Superior temporal gyrus (tissue), 1 donor: ENCODE results near the gene TTL.
"Not testable (repeated sequence)": the region's sequence is repeated elsewhere in the genome, so short reads cannot be mapped to it uniquely, and the experiment has no call there.

Experiments used
- DNase-seq: peaks from one replicate; pipeline ENCODE4 v3.0.0-alpha.2; 2016; ENCODE audit errors: extremely low spot score

TTL gene

DNA sequence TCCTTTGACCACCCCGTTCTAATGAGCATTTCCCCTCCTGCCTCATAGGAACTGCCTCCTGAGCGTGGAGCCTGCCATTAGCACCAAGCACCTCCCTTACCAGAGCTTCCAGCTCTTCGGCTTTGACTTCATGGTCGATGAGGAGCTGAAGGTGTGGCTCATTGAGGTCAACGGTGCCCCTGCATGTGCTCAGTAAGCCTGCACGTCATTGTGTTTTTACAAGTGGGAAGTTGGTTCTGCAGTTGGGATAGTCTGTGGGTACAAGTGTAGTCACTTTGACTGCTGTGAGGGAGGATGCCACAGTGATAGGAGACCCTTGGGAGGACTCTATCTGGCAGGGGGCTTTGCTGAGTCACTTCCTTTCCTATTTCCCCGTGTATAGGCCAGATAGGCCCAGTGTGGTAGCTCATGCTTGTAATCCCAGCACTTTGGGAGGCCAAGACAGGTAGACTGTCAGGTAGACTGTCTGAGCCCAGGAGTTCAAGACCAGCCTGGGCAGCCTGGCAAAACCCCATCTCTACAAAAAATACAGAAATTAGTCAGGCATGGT is 38.4 kb downstream of the TTL start:
- DNase-seq: no peak

DNA sequence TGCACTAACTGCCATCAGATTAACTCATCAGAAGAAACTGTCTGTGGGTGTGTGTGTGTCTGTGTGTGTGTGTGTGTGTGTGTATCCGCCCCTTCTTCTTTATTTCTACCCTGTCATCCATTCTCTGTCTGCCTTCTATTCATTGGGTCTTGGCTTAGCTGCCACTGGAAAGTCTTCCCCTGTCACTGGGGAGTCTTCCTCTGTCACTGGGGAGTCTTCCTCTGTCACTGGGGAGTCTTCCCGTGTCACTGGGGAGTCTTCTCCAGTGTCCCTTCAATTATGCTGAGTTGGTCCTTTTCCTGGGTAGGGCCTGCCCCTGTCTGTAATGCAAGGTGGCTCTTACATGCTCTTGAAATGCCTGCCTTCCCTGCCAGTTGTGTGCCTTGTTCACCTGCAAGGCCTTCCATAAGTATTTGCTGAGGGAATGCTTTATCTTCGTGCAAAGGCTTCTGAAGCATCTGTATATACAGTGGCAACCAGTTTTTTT is 41.4 kb downstream of the TTL start:
- DNase-seq: no peak

DNA sequence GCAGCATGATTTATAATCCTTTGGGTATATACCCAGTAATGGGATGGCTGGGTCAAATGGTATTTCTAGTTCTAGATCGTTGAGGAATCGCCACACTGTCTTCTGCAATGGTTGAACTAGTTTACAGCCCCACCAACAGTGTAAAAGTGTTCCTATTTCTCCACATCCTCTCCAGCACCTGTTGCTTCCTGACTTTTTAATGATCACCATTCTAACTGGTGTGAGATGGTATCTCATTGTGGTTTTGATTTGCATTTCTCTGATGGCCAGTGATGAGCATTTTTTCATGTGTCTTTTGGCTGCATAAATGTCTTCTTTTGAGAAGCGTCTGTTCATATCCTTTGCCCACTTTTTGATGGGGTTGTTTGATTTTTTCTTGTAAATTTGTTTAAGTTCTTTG is 42.3 kb downstream of the TTL start:
- DNase-seq: not testable (repeated sequence)

DNA sequence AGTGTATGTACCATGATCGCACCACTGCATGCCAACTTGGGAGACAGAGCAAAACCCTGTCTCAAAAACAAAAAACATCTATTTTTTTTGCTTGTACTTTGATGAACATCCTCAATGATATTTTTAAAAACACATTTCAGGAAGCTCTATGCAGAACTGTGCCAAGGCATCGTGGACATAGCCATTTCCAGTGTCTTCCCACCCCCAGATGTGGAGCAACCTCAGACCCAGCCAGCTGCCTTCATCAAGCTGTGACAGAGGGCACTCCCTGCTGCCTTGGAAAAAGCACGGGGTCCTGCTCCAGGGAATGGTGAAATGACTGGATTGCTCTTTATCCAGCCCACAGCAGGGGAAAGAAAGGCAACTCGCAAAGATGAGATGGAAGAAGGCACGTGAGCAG is 46.6 kb downstream of the TTL start:
- DNase-seq: no peak

DNA sequence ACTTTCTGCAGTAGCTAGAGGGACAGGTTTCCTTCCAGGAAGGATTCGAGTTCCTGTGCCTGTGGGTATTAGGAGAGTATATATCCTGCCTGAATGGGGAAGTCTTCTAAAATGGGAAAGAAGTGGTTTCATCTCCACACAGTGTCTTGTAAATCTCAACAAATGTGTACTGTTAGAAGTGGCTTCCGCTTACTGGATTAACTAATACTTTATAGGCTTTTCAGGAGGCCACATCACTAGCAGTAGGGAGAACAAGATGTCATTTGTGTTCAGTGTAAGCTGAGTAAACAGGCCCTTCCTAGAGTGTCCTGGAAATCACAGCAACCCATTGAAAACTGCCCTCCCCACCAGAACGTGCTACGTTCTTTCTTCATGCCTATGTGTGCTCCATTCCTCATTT is 47.8 kb downstream of the TTL start:
- peak; percentile 67 for DNase-seq

DNA sequence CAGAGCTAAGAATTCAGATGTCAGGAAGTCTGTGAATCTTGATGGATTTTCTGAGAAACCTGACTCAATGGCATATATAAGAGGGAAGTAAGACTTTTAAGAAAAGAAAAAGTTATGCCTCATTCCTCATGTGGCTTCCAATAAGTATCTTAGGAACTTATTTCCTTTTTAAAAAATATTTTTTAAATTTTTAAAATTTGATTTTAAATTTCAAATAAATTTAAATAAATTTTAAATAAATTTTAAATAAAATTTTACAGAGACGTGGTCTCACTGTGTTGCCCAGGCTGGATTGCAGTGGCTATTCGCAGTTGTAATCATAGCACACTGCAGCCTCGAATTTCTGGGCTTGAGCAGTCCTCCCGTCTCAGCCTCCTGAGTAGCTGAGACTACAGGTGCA is 48.8 kb downstream of the TTL start:
- no peak for DNase-seq

DNA sequence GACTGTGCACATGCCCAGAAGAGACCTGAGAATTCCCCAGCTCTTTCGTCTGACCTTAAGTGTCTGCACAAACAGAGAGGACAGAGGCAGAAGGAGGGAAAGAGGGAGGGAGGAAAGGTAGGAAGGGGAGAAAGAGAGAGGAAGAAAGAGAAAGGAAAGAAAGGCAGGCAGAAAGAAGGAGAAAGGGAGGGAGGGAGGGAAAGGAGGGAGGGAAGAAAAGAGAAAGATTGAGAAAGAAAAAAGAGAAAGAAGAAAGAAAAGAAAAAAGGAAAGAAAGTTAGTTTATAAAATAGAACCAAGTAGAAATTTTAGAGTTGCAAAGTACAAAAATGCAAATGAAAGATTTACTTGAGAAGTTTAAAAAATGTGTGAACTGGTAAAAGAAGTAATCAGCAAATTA is 52.9 kb downstream of the TTL start:
- no peak for DNase-seq

DNA sequence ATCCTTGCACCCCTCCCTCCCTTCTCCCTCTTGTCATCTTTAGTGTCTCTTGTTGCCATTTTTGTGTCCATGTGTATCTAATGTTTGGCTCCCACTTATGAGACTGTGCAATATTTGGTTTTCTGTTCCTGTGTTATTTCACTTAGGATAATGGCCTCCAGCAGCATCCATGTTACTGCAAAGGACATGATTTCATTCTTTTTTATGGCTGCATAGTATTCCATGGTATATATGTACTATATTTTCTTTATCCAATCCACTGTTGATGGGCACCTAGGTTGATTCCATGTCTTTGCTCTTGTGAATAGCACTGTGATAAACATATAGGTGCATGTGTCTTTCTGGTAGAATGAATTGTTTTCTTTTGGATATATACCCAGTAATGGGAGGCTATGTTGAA is 54.7 kb downstream of the TTL start:
- not testable (repeated sequence) for DNase-seq

DNA sequence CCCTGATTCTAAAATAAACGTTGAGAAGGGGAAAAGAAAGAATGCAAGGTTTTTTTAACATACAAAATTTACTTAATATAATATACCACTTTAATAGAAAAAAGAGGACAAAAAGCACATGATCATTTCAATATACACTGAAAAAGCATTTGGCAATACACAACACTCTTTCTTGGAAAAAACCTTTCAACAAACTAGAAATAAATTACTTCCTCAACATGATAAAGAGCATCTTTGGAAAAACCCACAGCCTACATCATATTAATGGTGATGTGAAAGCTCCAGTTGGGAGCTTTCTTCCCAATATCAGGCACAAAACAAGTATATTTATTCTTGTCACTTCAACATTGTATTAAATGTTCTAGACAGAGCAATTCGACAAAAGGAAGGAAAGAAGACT is 57.4 kb downstream of the TTL start:
- no peak for DNase-seq

DNA sequence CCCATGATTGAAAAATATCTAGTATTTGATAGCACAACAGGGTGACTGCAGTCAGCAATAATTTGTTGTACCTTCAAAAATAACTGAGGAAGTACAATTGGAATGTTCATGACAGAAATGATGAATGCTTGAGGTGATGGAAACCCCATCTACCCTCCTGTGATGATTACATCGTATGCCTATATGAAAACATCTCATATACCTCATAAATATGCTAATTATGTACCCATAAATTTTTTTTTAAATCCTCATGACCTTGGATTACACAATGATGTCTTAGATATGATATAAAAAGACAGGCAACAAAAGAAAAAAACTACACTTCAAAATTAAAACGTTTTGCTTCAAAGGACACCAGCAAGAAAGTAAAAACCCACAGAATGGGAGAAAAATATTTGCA is 59.0 kb downstream of the TTL start:
- peak; percentile 21 for DNase-seq

DNA sequence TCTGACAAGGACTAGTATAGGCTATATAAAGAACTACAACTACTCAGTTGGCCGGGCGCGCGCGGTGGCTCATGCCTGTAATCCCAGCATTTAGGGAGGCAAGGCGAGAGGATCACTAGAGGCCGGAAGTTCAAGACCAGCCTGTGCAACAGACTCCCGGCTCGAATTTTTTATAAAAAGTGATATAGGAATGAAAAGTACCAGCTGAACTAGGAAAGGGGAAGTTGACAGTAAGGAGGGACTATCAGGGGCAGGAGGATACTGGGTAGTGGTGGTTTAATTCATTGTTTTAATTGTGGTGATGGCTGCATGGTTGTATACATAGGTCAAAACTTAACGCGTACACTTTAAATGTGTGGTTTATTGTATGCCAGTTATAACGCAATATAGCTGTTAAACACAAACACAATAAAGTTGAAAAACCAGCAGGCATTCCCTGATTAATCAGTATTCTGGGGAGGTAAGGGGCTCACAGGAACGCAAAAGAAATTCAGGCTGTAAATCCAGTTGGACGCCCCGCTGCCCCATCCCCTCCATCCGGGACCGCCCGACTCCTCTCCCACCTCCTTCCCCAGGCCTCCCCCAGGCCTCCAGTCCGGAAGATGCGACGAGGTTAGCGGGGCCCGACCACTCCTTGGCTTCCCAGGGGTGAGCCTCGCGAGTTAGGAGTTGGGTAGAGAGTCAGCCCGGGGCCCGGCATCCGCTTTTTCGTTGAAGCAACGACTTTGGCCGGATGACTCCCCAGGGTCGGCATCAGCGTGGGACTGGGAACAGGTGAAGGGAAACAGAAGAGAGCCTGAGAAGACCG is 59.6 kb downstream of the TTL start:
- DNase-seq: peak; percentile 95

DNA sequence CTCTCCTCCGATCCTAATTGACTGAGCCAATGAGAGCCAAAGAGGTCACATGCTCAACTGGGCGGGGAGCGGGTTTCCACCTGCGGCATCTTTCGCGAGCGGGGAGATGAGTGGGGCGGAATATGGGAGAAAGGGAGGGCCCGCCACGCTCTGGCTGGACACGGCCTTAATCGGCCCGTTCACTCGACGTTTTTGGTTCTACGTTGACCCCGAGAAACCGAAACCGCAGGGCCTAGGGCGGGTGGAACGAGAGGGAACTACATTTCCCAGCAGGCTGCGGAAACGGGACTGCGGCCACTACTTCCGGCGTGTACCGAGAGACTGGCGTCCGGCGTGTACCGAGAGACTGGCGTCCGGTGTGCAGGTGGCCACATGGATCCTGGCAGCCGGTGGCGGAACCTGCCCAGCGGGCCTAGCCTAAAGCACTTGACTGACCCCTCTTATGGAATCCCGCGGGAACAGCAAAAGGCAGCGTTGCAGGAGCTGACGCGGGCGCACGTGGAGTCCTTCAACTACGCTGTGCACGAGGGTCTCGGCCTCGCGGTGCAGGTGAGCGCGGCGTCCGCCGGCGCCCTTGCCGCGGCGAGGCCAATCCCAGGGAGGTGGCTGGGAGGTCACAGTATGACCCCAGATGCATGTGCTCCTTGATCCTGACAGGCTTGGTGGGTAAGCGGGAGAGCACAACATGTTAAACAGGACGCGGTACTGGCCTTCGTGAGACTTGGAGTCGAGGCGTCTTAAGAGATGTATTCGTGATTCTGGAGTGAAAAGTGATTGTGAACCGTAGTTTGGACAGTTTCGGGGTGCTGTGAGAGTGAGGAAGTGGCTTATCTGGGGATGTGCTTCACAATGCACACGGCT is 60.4 kb downstream of the TTL start, which contains the start of gene POLR1B:
Gene POLR1B (plus strand): TSS at position 343 of the 861 bp plus-strand sequence. CDS start 30 bp downstream, at position 373.
- DNase-seq: peak; percentile 92

DNA sequence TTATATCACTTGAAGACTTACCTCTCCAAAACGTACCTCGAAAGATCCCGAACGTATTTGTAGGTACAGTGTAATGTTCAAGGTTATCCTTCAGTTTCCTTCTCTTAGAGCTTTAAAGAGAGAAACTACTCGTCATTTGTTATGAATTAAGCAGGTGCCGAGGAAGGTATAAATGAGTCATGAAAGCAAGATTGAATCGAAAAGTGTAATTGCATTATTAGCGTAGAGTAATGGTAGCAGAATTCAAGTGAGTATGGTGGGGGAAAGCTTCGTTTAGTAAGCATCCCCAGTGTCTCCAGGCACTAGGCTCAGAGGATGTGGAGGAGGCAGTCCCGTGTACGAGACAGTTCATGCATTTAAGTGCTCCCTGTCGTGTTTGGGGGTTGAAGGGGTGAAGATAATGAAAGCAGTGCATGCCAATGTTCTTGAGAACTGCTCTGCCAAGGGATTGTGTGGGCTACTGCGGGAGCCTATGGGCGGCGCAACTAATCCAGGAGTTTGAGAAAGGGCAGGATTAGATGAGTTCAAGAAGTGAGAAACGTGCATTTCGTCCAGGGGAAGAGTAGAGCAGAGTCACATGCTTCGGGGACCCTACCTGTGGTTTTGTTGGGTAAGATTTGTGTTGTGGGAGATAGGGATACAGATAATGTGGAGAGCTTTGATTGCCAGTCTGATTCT is 61.2 kb downstream of the TTL start:
- no peak for DNase-seq

DNA sequence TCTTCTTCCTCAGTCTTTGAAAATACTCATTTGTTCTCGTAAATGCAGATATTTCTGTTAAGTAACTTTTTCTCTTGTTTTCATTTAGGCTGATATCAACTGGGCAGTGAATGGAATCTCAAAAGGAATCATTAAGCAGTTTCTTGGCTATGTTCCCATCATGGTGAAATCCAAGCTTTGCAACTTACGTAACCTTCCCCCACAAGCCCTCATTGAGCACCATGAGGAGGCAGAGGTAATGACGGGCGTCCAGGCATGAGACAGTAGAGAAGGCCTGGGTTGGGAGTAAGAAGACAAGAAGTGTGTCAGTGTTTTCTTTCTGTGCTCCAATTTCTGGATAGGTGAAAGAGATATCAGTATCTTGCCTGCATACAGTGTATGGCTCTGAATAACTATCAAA is 65.4 kb downstream of the TTL start:
- no peak for DNase-seq

DNA sequence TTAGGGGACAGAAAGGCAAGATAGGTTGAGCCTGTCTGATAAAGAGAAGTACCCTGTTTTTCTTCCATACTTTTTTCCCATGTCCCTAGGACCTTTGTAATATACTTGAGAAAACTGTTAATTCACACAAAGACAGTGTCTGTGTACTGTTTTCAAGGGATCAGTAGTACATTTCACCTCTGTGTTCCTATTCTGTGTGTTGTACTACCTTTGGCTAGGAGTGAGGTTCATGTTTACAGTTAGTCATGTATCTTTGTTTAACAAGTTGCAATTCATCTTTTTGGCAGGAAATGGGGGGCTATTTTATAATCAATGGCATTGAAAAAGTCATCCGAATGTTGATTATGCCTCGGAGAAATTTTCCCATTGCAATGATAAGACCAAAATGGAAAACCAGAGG is 67.0 kb downstream of the TTL start:
- no peak for DNase-seq

DNA sequence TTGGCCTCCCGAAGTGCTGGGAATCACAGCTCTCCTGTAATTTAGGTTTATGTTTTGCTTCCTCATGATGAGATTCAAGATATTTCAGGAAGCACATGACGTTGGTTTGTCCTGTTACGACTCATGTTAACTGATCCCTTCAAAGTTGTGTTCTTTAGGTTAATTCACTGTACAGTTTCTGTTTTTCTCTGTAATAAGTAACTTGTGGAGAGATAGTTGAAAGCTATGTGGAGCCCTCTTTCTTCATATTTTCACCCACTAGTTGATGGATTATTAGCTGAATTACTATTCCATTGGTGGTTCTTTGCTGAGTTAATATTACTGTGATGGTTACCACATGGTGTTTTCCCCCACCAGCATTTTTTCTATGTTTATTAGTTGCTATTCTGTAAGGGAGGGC is 84.1 kb downstream of the TTL start:
- DNase-seq: no peak

DNA sequence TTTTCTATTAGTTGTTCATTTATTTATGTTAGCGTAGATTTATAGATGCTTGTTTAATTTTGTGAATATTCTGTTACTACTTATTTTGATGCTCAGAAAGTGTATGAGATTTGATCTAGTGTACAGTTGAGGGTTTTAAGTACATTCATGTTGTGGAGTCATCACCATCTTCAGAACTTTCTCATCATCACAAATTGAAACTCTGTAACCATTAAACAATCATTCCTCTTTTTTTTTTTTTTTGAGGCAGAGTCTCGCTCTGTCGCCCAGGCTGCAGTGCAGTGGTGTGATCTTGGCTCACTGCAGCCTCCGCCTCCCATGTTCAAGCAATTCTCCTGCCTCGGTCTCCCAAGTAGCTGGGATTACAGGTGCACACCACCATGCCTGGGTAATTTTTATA is 84.6 kb downstream of the TTL start:
- DNase-seq: not testable (repeated sequence)

DNA sequence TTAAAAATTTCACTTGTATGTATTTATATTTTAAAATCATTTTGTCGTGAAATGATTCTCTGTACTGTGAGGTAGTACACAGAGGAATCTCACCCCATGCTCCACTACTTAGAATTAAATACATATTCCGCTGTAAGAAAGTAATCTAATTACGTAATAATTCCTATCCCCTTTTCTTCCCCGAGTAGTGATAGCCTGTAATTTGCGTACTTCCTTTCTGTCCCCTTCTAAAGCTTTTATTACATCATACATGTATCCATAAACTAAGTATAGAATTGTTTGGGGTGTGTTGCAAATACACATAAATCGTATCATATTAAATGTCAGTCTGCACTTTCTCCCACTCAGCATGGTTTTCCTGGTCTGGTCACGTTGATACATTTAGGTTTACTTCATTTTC is 90.0 kb downstream of the TTL start:
- no peak for DNase-seq

DNA sequence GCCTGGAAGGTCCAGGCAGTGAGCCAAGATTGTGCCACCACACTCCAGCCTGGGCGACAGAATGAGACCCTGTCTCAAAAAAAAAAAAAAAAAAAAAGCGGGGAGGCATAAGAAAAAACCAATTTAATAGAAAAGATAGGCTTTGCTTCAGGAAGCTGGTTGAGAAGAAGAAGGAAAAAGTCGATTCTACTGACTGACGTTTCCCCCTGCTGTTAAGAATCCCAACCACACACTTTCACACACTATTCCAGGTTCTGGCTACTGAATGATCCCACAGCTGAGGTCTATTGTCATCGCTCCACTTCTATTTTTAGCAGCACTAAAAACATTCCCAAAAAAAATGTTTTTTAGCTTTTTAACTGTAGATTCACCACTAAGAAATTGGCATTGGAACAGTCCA is 95.8 kb downstream of the TTL start:
- peak; percentile 17 for DNase-seq

DNA sequence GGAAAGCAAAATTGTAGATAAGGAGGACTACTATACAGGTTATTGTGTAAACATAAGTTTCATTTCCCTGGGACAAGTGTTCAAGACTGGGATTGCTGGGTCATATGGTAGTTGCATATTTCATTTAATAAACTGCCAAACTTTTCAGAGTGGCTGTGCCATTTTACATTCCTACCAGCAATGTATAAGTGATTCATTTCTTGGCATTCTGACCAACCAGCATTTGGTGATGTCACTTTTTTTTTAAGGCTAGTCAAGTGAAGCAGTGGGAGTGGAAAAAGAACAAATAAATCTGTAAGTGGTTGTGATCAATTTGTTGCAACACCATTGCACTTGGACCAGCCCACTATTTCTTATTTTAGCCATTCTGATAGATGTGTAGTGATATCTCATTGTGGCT is 97.3 kb downstream of the TTL start:
- peak; percentile 69 for DNase-seq

DNA sequence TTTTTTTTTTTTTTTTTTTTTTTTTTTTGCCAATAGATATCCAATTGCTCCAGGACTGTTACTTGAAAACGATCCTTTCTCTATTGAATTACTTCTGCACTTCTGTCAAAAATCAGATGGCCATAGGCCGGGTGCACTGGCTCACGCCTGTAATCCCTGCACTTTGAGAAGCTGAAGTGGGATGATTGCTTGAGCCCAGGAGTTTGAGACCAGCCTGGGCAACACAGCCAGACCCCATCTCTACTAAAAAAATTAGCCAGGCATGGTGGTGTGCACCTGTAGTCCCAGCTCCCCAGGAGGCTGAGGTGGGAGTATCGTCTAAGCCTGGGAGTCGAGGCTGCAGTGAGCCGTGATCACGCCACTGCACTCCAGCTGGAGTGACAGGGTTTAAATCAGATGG is 98.1 kb downstream of the TTL start:
- DNase-seq: no peak

DNA sequence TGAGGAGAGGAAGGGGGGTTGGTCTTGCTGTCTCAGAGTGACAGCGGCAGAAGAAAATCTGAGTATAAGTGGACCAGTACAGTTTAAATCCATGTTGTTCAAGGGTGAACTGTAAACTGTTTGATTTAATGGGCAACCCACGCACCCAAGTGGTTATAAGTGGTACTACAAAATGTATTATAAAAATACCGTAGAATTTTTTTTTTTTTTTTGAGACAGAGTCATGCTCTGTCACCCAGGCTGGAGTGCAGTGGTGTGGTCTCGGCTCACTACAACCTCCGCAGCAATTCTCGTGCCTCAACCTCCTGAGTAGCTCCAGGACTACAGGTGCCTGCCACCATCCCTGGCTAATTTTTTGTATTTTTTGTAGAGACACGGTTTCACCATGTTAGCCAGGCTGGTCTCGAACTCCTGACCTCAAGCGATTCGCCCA is 100.4 kb downstream of the TTL start:
- DNase-seq: peak; percentile 78
